Endodermal cell (in vitro differentiated cells): ENCODE results near the gene RBP4. TPM values are rescaled to one million over a fixed set of nuclear protein-coding genes. Genes with fewer than 3 reads are reported as not detected.

Experiments
- DNase-seq: peaks from one replicate; pipeline ENCODE4 v3.0.0-alpha.2; 2017
- H3K27ac ChIP-seq: 2 replicates; pipeline ENCODE4 v1.5.1; 2013; ENCODE audit warnings: mild to moderate bottlenecking, low read depth, low read length, moderate library complexity
- H3K27me3 ChIP-seq: 2 replicates; pipeline ENCODE4 v1.6.1; 2013; ENCODE audit warnings: mild to moderate bottlenecking, low read length, moderate library complexity; ENCODE audit not compliant: insufficient read depth, control insufficient read depth, poor library complexity, severe bottlenecking
- H3K36me3 ChIP-seq: 2 replicates; pipeline ENCODE4 v1.7.0; 2013; ENCODE audit warnings: mild to moderate bottlenecking, low read length, moderate library complexity; ENCODE audit not compliant: control insufficient read depth, insufficient read depth
- H3K4me1 ChIP-seq: one replicate; pipeline ENCODE4 v1.7.0; 2013; ENCODE audit warnings: low read length; ENCODE audit not compliant: control insufficient read depth, insufficient read depth
- H3K4me3 ChIP-seq: 2 replicates; pipeline ENCODE4 v1.5.1; 2013; ENCODE audit warnings: mild to moderate bottlenecking, low read length, moderate library complexity
- H3K9ac ChIP-seq: 2 replicates; pipeline ENCODE4 v1.6.1; 2013; ENCODE audit warnings: mild to moderate bottlenecking, low read length, moderate library complexity; ENCODE audit not compliant: poor library complexity, severe bottlenecking; ENCODE audit errors: extremely low read depth
- H3K9me3 ChIP-seq: 2 replicates; pipeline ENCODE4 v1.6.1; 2013; ENCODE audit warnings: mild to moderate bottlenecking, low read length, moderate library complexity; ENCODE audit not compliant: control insufficient read depth
- H3K27ac Mint-ChIP-seq: 2 replicates; pipeline ENCODE4 v1.8.0; 2020; ENCODE audit warnings: mixed read lengths
- H3K27me3 Mint-ChIP-seq: 2 replicates; pipeline ENCODE4 v1.8.0; 2021; ENCODE audit warnings: mild to moderate bottlenecking, mixed read lengths; ENCODE audit not compliant: insufficient read depth
- H3K36me3 Mint-ChIP-seq: 2 replicates; pipeline ENCODE4 v1.8.0; 2020; ENCODE audit warnings: low read depth, mixed read lengths
- H3K4me1 Mint-ChIP-seq: 2 replicates; pipeline ENCODE4 v1.8.0; 2020; ENCODE audit warnings: mixed read lengths
- H3K4me3 Mint-ChIP-seq: 2 replicates; pipeline ENCODE4 v1.8.0; 2020; ENCODE audit warnings: mild to moderate bottlenecking, moderate library complexity, mixed read lengths
- H3K9me3 Mint-ChIP-seq: 2 replicates; pipeline ENCODE4 v1.8.0; 2020; ENCODE audit warnings: mild to moderate bottlenecking, mixed read lengths
- CTCF ChIP-seq: fragments of 200-600 bp; sonication (generic); conservative IDR thresholded peaks from 2 replicates; pipeline ENCODE4 v1.5.0; 2021; ENCODE audit warnings: antibody characterized with exemption, mild to moderate bottlenecking
- WGBS, 2 experiments: methylation state at CpG; one replicate each; pipeline versions ENCODE4 v1.1.5 to v1.1.7; 2013; ENCODE audit warnings: missing lambda C conversion rate in 2 of 2, mixed read lengths in 1 of 2; ENCODE audit not compliant: insufficient coverage in 1 of 2, insufficient read length in 1 of 2; 5-methylcytosine and 5-hydroxymethylcytosine counted together
- total RNA-seq, 2 donors: library from RNA; stranded (reverse); fragmentation: NEBNext Ultra II Directional in 1 of 2; extraction: Animal tissue kit (Norgen Biotek cat#: 25700) in 1 of 2; gene quantifications; 2 replicates in 1 of 2; 3 replicates in 1 of 2; pipeline ENCODE4 v1.2.1, GENCODE V29; 2021

RBP4 gene
- total RNA-seq, 2 donors from 2014 or later, result 0.82 to 0.86 TPM

- no peak overlapping the region for H3K4me3 ChIP-seq
- no peaks in the 10 kb centered on the region for H3K9me3 ChIP-seq
- H3K27me3 Mint-ChIP-seq, result peaks cover 13% of the 10 kb centered on the region
- WGBS, 2 experiments, result 80 to 85% methylated on average over 4 to 7 of the region's 7 CpGs
- H3K27ac Mint-ChIP-seq, result no peak overlapping the region
- H3K36me3 Mint-ChIP-seq, result no peaks in the 10 kb centered on the region
- H3K4me1 ChIP-seq, result peaks cover 8% of the 10 kb centered on the region
- no peak for DNase-seq
- no peak for TF ChIP-seq CTCF
- H3K36me3 ChIP-seq, result no peaks in the 10 kb centered on the region
- H3K27ac ChIP-seq, result no peak overlapping the region
- H3K27me3 ChIP-seq, result peaks cover 10% of the 10 kb centered on the region
- H3K9me3 Mint-ChIP-seq, result no peaks in the 10 kb centered on the region
- H3K4me3 Mint-ChIP-seq, result no peak overlapping the region
- no peak overlapping the region for H3K9ac ChIP-seq
- H3K4me1 Mint-ChIP-seq, result peaks cover 23% of the 10 kb centered on the region
Measured at GRCh38 chr10:93620925-93621324, 19.9 kb upstream of the RBP4 start.

GRCh38 chr10:93615576-93616235 lies 14.7 kb upstream of the RBP4 start:
- peaks cover 35% of the 10 kb centered on the region for H3K4me1 Mint-ChIP-seq
- WGBS, 2 experiments, result 97 to 100% methylated on average over 3 to 9 of the region's 9 CpGs
- no peak for DNase-seq
- H3K27ac Mint-ChIP-seq, result no peak overlapping the region
- Histone ChIP-seq H3K4me3 (no peak overlapping the region), H3K27me3 (peaks cover 11% of the 10 kb centered on the region), H3K4me1 (peaks cover 8% of the 10 kb centered on the region), H3K9me3 (no peaks in the 10 kb centered on the region), H3K36me3 (no peaks in the 10 kb centered on the region), H3K9ac (no peak overlapping the region), H3K27ac (no peak overlapping the region)
- H3K36me3 Mint-ChIP-seq, result no peaks in the 10 kb centered on the region
- H3K4me3 Mint-ChIP-seq, result no peak overlapping the region
- TF ChIP-seq CTCF, result no peak
- peaks cover 3% of the 10 kb centered on the region for H3K27me3 Mint-ChIP-seq
- no peaks in the 10 kb centered on the region for H3K9me3 Mint-ChIP-seq

DNA sequence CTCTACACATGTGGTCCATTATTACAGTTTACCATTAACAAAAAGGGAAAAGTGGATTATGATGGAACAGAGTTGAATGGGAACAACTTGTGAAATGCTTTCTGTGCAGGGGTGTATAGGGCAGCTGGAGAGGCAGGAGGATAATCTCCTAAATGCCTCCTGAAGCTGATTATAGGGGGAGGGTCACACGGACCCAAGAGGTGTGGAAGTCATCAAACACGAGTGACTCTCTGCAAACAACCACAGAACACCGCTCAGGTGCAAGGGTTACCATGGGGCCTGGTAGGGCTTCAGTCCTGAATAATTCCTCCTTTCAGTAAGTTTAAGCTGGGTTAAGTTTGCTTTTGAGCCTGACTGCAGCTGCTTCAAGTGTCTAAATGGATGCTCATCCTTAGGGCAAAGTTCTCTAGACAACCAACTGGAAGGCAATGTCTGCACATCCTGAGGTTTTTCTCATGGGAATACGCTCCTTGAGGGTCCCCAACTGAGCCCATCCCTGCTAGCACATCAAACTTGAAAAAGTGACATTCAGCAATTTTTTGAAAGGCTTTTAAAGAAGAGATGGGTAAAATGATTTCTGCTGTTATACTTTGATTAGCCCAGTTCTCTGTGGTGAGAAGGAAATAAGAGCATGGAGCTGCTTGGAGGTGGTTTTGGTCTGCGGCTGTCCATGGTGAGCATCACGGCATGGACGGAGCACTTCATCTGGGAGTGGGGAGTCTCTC lies 13.2 kb upstream of the RBP4 start:
- Histone ChIP-seq H3K27me3 (peaks cover 5% of the 10 kb centered on the region), H3K4me1 (peaks cover 8% of the 10 kb centered on the region), H3K36me3 (no peaks in the 10 kb centered on the region), H3K4me3 (no peak overlapping the region), H3K9ac (no peak overlapping the region), H3K9me3 (no peaks in the 10 kb centered on the region), H3K27ac (no peak overlapping the region)
- H3K27ac Mint-ChIP-seq, result no peak overlapping the region
- H3K4me3 Mint-ChIP-seq, result no peak overlapping the region
- WGBS, 2 experiments, result 81 to 89% methylated on average over 5 to 7 of the region's 7 CpGs
- peaks cover 6% of the 10 kb centered on the region for H3K27me3 Mint-ChIP-seq
- H3K4me1 Mint-ChIP-seq, result peaks cover 35% of the 10 kb centered on the region
- DNase-seq, result no peak
- no peaks in the 10 kb centered on the region for H3K9me3 Mint-ChIP-seq
- H3K36me3 Mint-ChIP-seq, result no peaks in the 10 kb centered on the region
- no peak for TF ChIP-seq CTCF
